ENCODE measurements around the gene MIPOL1. TPM values are rescaled to one million over a fixed set of nuclear protein-coding genes. Genes with fewer than 3 reads are reported as not detected.

MIPOL1 gene
- total and polyA plus RNA-seq, 9 of the 15 experiments (the other 6 are each of a cell fraction or from before 2014, with no cell fraction given) = 6.7 to 21.9 (median 12.4) TPM

- no TSS peak for BruUV-seq (replicated peaks)
- Histone ChIP-seq H3K9me3 (replicated peaks; ENCODE audit: control insufficient read depth, insufficient read depth, low read depth, low read length) (no peaks in the 10 kb centered on the region), H3K4me1 (replicated peaks in 1 of 2; ENCODE audit: control insufficient read depth in 2 of 2, insufficient read depth in 2 of 2, low read length in 2 of 2) (no peaks in the 10 kb centered on the region), H3K4me2 (ENCODE audit: insufficient read depth, low read length) (no peak overlapping the region), H3K27me3 (ENCODE audit: control insufficient read depth in 2 of 2, insufficient read depth in 2 of 2, low read length in 2 of 2) (no peaks in the 10 kb centered on the region), H3K4me3 (no peak overlapping the region), H3K9me1 (ENCODE audit: control insufficient read depth, insufficient read depth, low read length) (no peaks in the 10 kb centered on the region), H2AFZ (ENCODE audit: low read depth, low read length) (no peak overlapping the region), H4K20me1 (replicated peaks; ENCODE audit: control insufficient read depth, insufficient read depth, low read length) (no peaks in the 10 kb centered on the region), H3K36me3 (ENCODE audit: control insufficient read depth, insufficient read depth, low read length) (no peaks in the 10 kb centered on the region), H3K79me2 (ENCODE audit: control insufficient read depth, insufficient read depth, low read length) (no peaks in the 10 kb centered on the region), H3K27ac (ENCODE audit: extremely low read depth, low read depth, low read length) (no peak overlapping the region), H3K9ac (ENCODE audit: insufficient read depth in 1 of 2, low read depth in 2 of 2, low read length in 2 of 2) (no peak overlapping the region)
- 26% methylated on average over 2 of the region's 4 CpGs for WGBS (ENCODE audit: insufficient coverage, low coverage, missing lambda C conversion rate)
- FAIRE-seq (no peak), DNase-seq (ENCODE audit: extremely low read depth in 1 of 4, low spot score in 3 of 4) (no peak), ATAC-seq (no peak)
- intact Hi-C loops (cut with micrococcal nuclease) = no loop called here
- in situ Hi-C loops (cut with MboI) = no loop called here
- TF ChIP-seq HBP1 (CRISPR knock-in tag; IDR thresholded peaks at IDR 0.05) (no peak), MNT (conservative IDR thresholded peaks at IDR 0.05) (no peak), PYGO2 (tag; IDR thresholded peaks at IDR 0.05) (no peak), CHCHD3 (CRISPR knock-in tag; IDR thresholded peaks at IDR 0.05) (no peak), NFXL1 (CRISPR knock-in tag; IDR thresholded peaks at IDR 0.05) (no peak), ZBTB43 (CRISPR knock-in tag; IDR thresholded peaks at IDR 0.05) (no peak), GTF2A2 (tag; IDR thresholded peaks at IDR 0.05) (no peak)
- ChIA-PET POLR2A (no interaction called here), CTCF (ENCODE audit: low intra/inter-chr PET ratio) (no interaction called here)
Observed at GRCh38 chr14:37558740-37559139, 361.0 kb downstream of the MIPOL1 start.

Data from K562 (cell line).